PC-9 (cell line): Measurements from ENCODE around the gene FA2H. TPM values are rescaled to one million over a fixed set of nuclear protein-coding genes. Genes with fewer than 3 reads are reported as not detected.

Experiments
- BruUV-seq: library from RNA; stranded (reverse); fragments of 400-500 nt; replicated peaks from 2 replicates; lab custom pipeline; 2021; lab: Mats Ljungman, UMichigan
- CTCF ChIA-PET: fragments of 300-600 bp; sonication (Branson Sonifier 250); formaldehyde crosslinking; loops from one replicate; lab custom pipeline; 2022; ENCODE audit warnings: antibody characterized with exemption; lab: Charles Lee
- POLR2A ChIA-PET: fragments of 300-600 bp; sonication (Branson Sonifier 250); formaldehyde crosslinking; loops from one replicate; lab custom pipeline; 2022; ENCODE audit warnings: antibody characterized with exemption; ENCODE audit not compliant: unreplicated experiment; lab: Charles Lee
- DNase-seq, 2 experiments: peaks; one replicate each; pipeline versions ENCODE4 v3.0.0 to v3.0.0-alpha.2; 2015 to 2022; ENCODE audit warnings: mixed read lengths in 1 of 2
- H2AFZ ChIP-seq: fragments of 200-600 bp; sonication (generic); 2 replicates; pipeline ENCODE4 v1.8.1; 2017; ENCODE audit warnings: antibody characterized with exemption
- H3F3A ChIP-seq: fragments of 200-600 bp; sonication (generic); 2 replicates; pipeline ENCODE4 v1.8.1; 2017; ENCODE audit warnings: antibody characterized with exemption, mild to moderate bottlenecking, low read depth; ENCODE audit not compliant: insufficient read depth
- H3K27ac ChIP-seq: fragments of 200-600 bp; sonication (generic); 2 replicates; pipeline ENCODE4 v1.6.1; 2016; ENCODE audit warnings: mixed run types
- H3K27me3 ChIP-seq: fragments of 200-600 bp; sonication (generic); 2 replicates; pipeline ENCODE4 v1.6.1; 2016; ENCODE audit warnings: low read depth, mixed run types; ENCODE audit not compliant: insufficient read depth
- H3K36me3 ChIP-seq: fragments of 200-600 bp; sonication (generic); 2 replicates; pipeline ENCODE4 v1.6.1; 2016; ENCODE audit warnings: low read depth, mixed run types
- H3K4me1 ChIP-seq: fragments of 200-600 bp; sonication (generic); replicated peaks from 2 replicates; pipeline ENCODE4 v1.6.1; 2016; ENCODE audit warnings: mixed run types; ENCODE audit not compliant: insufficient read depth
- H3K4me2 ChIP-seq: fragments of 200-600 bp; sonication (generic); 2 replicates; pipeline ENCODE4 v1.6.1; 2017; ENCODE audit warnings: mixed run types
- H3K4me3 ChIP-seq: fragments of 200-600 bp; sonication (generic); 2 replicates; pipeline ENCODE4 v1.6.1; 2016; ENCODE audit warnings: mixed run types
- H3K79me2 ChIP-seq: fragments of 200-600 bp; sonication (generic); 2 replicates; pipeline ENCODE4 v1.6.1; 2017; ENCODE audit warnings: low read depth, mixed run types
- H3K9me2 ChIP-seq: fragments of 200-600 bp; sonication (generic); 2 replicates; pipeline ENCODE4 v1.8.1; 2017; ENCODE audit warnings: mild to moderate bottlenecking; ENCODE audit not compliant: insufficient read depth
- H3K9me3 ChIP-seq: fragments of 200-600 bp; sonication (generic); 2 replicates; pipeline ENCODE4 v1.8.1; 2016; ENCODE audit warnings: low read depth; ENCODE audit not compliant: insufficient read depth
- H4K20me1 ChIP-seq: fragments of 200-600 bp; sonication (generic); 2 replicates; pipeline ENCODE4 v1.8.1; 2017; ENCODE audit not compliant: insufficient read depth
- EZH2 ChIP-seq: fragments of 200-600 bp; sonication (generic); IDR thresholded peaks from 2 replicates; pipeline ENCODE4 v1.8.0; 2017; ENCODE audit warnings: antibody characterized with exemption, low read depth
- intact Hi-C: fragments of 100-400 bp; cut with micrococcal nuclease; formaldehyde crosslinking; loops from one replicate; pipeline ENCODE4 v1.10.0; 2022; ENCODE audit not compliant: unreplicated experiment
- total RNA-seq: library from RNA; stranded (reverse); gene quantifications from 2 replicates; pipeline ENCODE4 v1.2.3, GENCODE V29; 2021
- TF ChIP-seq, protein P1 (sequence below): fragments of 200-600 bp; sonication (generic); conservative IDR thresholded peaks from 2 replicates; pipeline ENCODE4 v1.6.1; 2017; ENCODE audit warnings: mixed run types, antibody characterized with exemption, mild to moderate bottlenecking, moderate library complexity

FA2H gene
- total RNA-seq, 1 experiment from 2014 or later: 3.5 TPM

- Histone ChIP-seq H3K4me3 (no peak overlapping the region), H3K4me1 (peaks cover 4% of the 10 kb centered on the region; the same call in 1 of the 2 replicates), H3K36me3 (no peaks in the 10 kb centered on the region), H3K27me3 (no peaks in the 10 kb centered on the region), H3K9me3 (no peaks in the 10 kb centered on the region), H2AFZ (no peak overlapping the region), H3K4me2 (no peak overlapping the region), H3K79me2 (no peaks in the 10 kb centered on the region), H3K9me2 (no peaks in the 10 kb centered on the region), H4K20me1 (no peaks in the 10 kb centered on the region), H3K27ac (no peak overlapping the region), H3F3A (no peaks in the 10 kb centered on the region)
- ChIA-PET POLR2A (interaction anchor here (0.5 to 0.7 kb wide), 2 partner anchors 30 to 39 kb away, joined by 4 to 19 read pairs; no protein-coding TSS in a partner anchor), CTCF (interaction anchor here (0.7 kb wide), 1 partner anchor 50 kb away, joined by 5 read pairs; no protein-coding TSS in a partner anchor)
- DNase-seq: no peak
- no peak for TF ChIP-seq EZH2
- TF ChIP-seq, protein P1, sequence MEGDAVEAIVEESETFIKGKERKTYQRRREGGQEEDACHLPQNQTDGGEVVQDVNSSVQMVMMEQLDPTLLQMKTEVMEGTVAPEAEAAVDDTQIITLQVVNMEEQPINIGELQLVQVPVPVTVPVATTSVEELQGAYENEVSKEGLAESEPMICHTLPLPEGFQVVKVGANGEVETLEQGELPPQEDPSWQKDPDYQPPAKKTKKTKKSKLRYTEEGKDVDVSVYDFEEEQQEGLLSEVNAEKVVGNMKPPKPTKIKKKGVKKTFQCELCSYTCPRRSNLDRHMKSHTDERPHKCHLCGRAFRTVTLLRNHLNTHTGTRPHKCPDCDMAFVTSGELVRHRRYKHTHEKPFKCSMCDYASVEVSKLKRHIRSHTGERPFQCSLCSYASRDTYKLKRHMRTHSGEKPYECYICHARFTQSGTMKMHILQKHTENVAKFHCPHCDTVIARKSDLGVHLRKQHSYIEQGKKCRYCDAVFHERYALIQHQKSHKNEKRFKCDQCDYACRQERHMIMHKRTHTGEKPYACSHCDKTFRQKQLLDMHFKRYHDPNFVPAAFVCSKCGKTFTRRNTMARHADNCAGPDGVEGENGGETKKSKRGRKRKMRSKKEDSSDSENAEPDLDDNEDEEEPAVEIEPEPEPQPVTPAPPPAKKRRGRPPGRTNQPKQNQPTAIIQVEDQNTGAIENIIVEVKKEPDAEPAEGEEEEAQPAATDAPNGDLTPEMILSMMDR: no peak
- no TSS peak for BruUV-seq
- intact Hi-C loops: no loop called here
These were observed 60.7 kb downstream of the FA2H start for GRCh38 chr16:74713876-74714275.

- Histone ChIP-seq H3K9me2 (no peaks in the 10 kb centered on the region), H2AFZ (no peak overlapping the region), H3K79me2 (no peaks in the 10 kb centered on the region), H3K4me2 (no peak overlapping the region), H3K27me3 (no peaks in the 10 kb centered on the region), H3K9me3 (no peaks in the 10 kb centered on the region), H3K4me1 (peaks cover 4% of the 10 kb centered on the region; the same call in 1 of the 2 replicates), H4K20me1 (no peaks in the 10 kb centered on the region), H3K36me3 (no peaks in the 10 kb centered on the region), H3F3A (no peaks in the 10 kb centered on the region), H3K4me3 (no peak overlapping the region), H3K27ac (no peak overlapping the region)
- POLR2A ChIA-PET: no interaction called here
- no TSS peak for BruUV-seq
- no peak for TF ChIP-seq EZH2
- TF ChIP-seq, protein P1: no peak
- no peak for DNase-seq
- intact Hi-C loops: no loop called here
- CTCF ChIA-PET: no interaction called here
These were observed 61.3 kb downstream of the FA2H start for GRCh38 chr16:74713325-74713724.

- no peaks in the 10 kb centered on the region for H3F3A ChIP-seq
- H3K4me1 ChIP-seq: peaks cover 4% of the 10 kb centered on the region; the same call in 1 of the 2 replicates
- TF ChIP-seq, protein P1: no peak
- TF ChIP-seq EZH2: no peak
- intact Hi-C loops: no loop called here
- no peak overlapping the region for H3K4me3 ChIP-seq
- H3K4me2 ChIP-seq: no peak overlapping the region
- no peak overlapping the region for H3K27ac ChIP-seq
- no peaks in the 10 kb centered on the region for H3K9me3 ChIP-seq
- H3K79me2 ChIP-seq: no peaks in the 10 kb centered on the region
- H3K27me3 ChIP-seq: no peaks in the 10 kb centered on the region
- H3K9me2 ChIP-seq: no peaks in the 10 kb centered on the region
- CTCF ChIA-PET: interaction anchor here (1.0 kb wide), 1 partner anchor 151 kb away, joined by 5 read pairs; no protein-coding TSS in a partner anchor
- no peaks in the 10 kb centered on the region for H3K36me3 ChIP-seq
- H2AFZ ChIP-seq: no peak overlapping the region
- no peak for DNase-seq
- POLR2A ChIA-PET: no interaction called here
- BruUV-seq: no TSS peak
- H4K20me1 ChIP-seq: no peaks in the 10 kb centered on the region
These were observed 62.7 kb downstream of the FA2H start for GRCh38 chr16:74711938-74712337.
